ENCODE results near the gene IL10RB.

Gene IL10RB

GRCh38 chr21:33339918-33340317 is 73.8 kb downstream of the IL10RB start:
- DNase-seq, result no peak

DNA sequence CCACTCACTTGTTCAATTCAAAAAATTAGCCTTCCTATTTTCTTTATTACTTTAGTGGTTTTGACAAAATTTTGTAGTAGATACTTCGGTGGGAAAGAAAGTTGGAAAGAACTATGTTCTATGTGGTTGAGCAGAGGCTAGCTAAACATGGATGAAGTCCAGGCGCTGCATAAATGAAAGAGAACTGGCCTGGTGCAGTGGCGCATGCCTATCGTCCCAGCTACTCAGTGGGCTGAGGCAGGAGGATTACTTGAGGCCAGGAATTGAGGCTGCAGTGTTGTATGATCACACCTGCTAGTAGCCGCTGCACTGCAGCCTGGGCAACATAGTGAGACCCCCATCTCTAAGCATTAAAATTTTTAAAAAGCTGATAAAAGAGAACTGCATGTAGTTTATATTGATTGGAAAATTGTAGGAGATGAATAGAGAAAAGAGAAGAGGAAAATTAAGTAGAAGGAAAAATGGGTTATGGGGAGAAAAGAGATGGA is 79.6 kb downstream of the IL10RB start:
- DNase-seq, result no peak
